ENCODE measurements around the gene NOL7. TPM values are rescaled to one million over a fixed set of nuclear protein-coding genes. Genes with fewer than 3 reads are reported as not detected.

Gene NOL7
- total RNA-seq, 1 experiment from 2014 or later: 95.4 TPM

DNA sequence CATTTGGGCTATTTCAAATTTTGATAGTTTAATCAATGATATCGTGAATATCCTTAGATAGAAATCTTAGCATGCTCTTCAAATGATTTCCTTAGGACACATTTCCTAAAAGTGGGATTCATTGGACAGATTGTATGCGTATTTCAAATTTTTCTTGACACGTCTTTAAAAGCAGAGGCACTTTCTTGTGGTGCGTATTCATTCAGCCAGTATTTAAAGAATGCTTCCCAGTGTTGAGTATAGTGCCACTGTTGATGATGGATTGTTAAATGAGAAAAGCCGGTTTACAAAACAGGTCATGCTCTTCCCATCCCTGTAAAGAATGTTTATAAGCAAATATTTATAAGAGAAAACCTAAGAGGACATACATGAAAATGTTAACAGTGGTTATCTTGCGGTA is 15.1 kb upstream of the NOL7 start:
- no TSS peak for BruUV-seq (replicated peaks)
- intact Hi-C loops (cut with micrococcal nuclease): no loop called here
- Histone ChIP-seq H3K36me3 (ENCODE audit: low read depth, low read length) (0 out of 2 replicates have a peak, but pooled peaks cover 4% of the 10 kb centered on the region), H4K20me1 (ENCODE audit: low read length) (no peaks in the 10 kb centered on the region), H3F3A (ENCODE audit: low read length, unreplicated experiment) (no peaks in the 10 kb centered on the region), H3K4me3 (ENCODE audit: low read length) (no peak overlapping the region), H2AFZ (ENCODE audit: low read length) (no peak overlapping the region), H3K27me3 (ENCODE audit: low read length) (no peaks in the 10 kb centered on the region), H3K27ac (ENCODE audit: low read length) (no peak overlapping the region), H3K4me2 (ENCODE audit: low read length) (no peak overlapping the region), H3K9me2 (replicated peaks; ENCODE audit: low read length) (no peaks in the 10 kb centered on the region), H3K9me3 (ENCODE audit: low read length) (no peaks in the 10 kb centered on the region), H3K79me2 (ENCODE audit: low read length) (no peaks in the 10 kb centered on the region), H3K9ac (ENCODE audit: low read length) (no peak overlapping the region), H3K4me1 (ENCODE audit: insufficient read depth, low read length) (no peaks in the 10 kb centered on the region)
- ChIA-PET CTCF (interaction anchor here (0.5 kb wide), 2 partner anchors 127 to 457 kb away, joined by 3 read pairs; no protein-coding TSS in a partner anchor), POLR2A (ENCODE audit: unreplicated experiment) (no interaction called here)
- no peak for DNase-seq
- TF ChIP-seq EZH2phosphoT487 (IDR thresholded peaks at IDR 0.05; ENCODE audit: borderline replicate concordance, low read length) (no peak), EZH2 (IDR thresholded peaks at IDR 0.05; ENCODE audit: low read length, unreplicated experiment) (no peak)
- TF ChIP-seq, protein P1, sequence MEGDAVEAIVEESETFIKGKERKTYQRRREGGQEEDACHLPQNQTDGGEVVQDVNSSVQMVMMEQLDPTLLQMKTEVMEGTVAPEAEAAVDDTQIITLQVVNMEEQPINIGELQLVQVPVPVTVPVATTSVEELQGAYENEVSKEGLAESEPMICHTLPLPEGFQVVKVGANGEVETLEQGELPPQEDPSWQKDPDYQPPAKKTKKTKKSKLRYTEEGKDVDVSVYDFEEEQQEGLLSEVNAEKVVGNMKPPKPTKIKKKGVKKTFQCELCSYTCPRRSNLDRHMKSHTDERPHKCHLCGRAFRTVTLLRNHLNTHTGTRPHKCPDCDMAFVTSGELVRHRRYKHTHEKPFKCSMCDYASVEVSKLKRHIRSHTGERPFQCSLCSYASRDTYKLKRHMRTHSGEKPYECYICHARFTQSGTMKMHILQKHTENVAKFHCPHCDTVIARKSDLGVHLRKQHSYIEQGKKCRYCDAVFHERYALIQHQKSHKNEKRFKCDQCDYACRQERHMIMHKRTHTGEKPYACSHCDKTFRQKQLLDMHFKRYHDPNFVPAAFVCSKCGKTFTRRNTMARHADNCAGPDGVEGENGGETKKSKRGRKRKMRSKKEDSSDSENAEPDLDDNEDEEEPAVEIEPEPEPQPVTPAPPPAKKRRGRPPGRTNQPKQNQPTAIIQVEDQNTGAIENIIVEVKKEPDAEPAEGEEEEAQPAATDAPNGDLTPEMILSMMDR (conservative IDR thresholded peaks at IDR 0.05; ENCODE audit: low read depth, low read length): no peak
- no peak for ATAC-seq

DNA sequence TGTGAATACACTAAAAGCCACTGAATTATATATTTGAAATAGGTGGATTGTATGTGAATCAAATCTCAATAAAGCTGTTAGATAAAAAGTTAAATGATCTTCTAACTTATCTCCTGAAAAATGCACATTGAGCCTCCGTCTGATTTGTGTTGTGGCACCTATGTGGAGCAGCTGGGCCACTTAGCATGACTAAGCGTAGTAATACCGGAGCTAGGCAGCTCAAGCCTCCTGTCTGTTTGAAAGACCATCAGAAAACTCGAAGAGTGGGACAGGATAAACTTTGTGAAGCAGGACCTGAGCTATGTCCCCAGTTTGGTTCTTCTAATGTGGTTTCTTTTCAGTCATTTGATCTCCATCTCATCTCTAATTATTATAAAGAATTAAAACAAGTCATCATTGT is 11.0 kb upstream of the NOL7 start:
- POLR2A ChIA-PET (ENCODE audit: unreplicated experiment): no interaction called here
- no peak for TF ChIP-seq EZH2phosphoT487 (IDR thresholded peaks at IDR 0.05; ENCODE audit: borderline replicate concordance, low read length)
- TF ChIP-seq, protein P1 (conservative IDR thresholded peaks at IDR 0.05; ENCODE audit: low read depth, low read length): no peak

DNA sequence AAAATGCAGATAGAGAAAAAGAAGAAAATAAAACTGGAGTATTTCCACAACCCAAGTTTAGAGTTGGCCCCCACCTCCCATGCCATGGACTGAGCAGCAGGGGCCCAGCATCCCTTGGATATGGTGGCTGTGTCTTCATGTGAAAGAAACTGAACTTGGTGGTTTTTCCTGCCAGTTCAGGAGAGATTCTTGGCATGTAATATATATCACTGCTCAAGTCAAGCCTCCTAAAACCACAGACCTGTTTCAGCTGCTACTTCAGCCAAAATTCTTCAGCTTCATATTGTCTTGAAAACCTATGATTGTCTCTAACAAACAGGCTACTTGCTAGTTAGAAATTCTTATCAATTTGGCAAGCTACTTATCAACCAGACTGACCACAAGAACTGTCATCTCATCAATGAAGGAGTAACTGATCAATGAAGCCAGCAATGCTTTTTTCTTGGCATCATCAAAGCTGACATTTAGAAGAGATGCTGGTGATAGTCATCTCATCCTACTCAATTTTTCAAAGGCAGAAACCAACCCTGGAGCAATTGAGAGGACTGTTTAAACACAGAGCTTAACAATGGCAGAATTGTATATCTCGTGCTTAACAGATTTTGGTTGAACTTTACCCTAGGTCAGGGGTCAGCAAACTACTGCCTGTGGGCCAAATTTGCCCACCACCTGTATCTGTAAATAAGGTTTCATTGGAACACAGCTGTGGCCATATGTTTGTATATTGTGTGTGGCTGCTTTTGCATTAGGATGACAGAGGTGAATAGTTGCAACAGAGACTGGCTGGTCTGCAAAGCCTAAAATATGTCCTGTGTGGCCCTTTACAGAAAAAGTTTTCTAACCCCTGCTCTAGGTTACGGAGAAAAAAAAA is 10.4 kb upstream of the NOL7 start:
- H3F3A ChIP-seq (ENCODE audit: low read length, unreplicated experiment): no peaks in the 10 kb centered on the region
- BruUV-seq (replicated peaks): no TSS peak
- CTCF ChIA-PET: interaction anchor here (1.2 kb wide), 1 partner anchor 30 kb away, joined by 3 read pairs; the partner anchor contains the start of gene SIRT5
- DNase-seq (no peak), ATAC-seq (no peak)
- no peak overlapping the region for H3K9ac ChIP-seq (ENCODE audit: low read length)
- no peaks in the 10 kb centered on the region for H3K9me2 ChIP-seq (replicated peaks; ENCODE audit: low read length)
- H3K4me1 ChIP-seq (ENCODE audit: insufficient read depth, low read length): no peaks in the 10 kb centered on the region
- H4K20me1 ChIP-seq (ENCODE audit: low read length): no peaks in the 10 kb centered on the region
- H3K79me2 ChIP-seq (ENCODE audit: low read length): no peaks in the 10 kb centered on the region
- no peak overlapping the region for H3K4me2 ChIP-seq (ENCODE audit: low read length)
- POLR2A ChIA-PET (ENCODE audit: unreplicated experiment): no interaction called here
- no peak overlapping the region for H2AFZ ChIP-seq (ENCODE audit: low read length)
- H3K9me3 ChIP-seq (ENCODE audit: low read length): no peaks in the 10 kb centered on the region
- TF ChIP-seq, protein P1 (conservative IDR thresholded peaks at IDR 0.05; ENCODE audit: low read depth, low read length): no peak
- TF ChIP-seq EZH2phosphoT487 (IDR thresholded peaks at IDR 0.05; ENCODE audit: borderline replicate concordance, low read length) (no peak), EZH2 (IDR thresholded peaks at IDR 0.05; ENCODE audit: low read length, unreplicated experiment) (no peak)
- no peak overlapping the region for H3K27ac ChIP-seq (ENCODE audit: low read length)
- H3K27me3 ChIP-seq (ENCODE audit: low read length): no peaks in the 10 kb centered on the region
- H3K36me3 ChIP-seq (ENCODE audit: low read depth, low read length): 0 out of 2 replicates have a peak, but pooled peaks cover 4% of the 10 kb centered on the region
- intact Hi-C loops (cut with micrococcal nuclease): no loop called here
- H3K4me3 ChIP-seq (ENCODE audit: low read length): no peak overlapping the region

More for the DNA sequence above, 11.0 kb upstream of the NOL7 start:
- Histone ChIP-seq H3K4me1 (ENCODE audit: insufficient read depth, low read length) (no peaks in the 10 kb centered on the region), H3K4me3 (ENCODE audit: low read length) (no peak overlapping the region), H3K9me3 (ENCODE audit: low read length) (no peaks in the 10 kb centered on the region), H3K27ac (ENCODE audit: low read length) (no peak overlapping the region), H4K20me1 (ENCODE audit: low read length) (no peaks in the 10 kb centered on the region), H3K27me3 (ENCODE audit: low read length) (no peaks in the 10 kb centered on the region), H3K4me2 (ENCODE audit: low read length) (no peak overlapping the region), H3F3A (ENCODE audit: low read length, unreplicated experiment) (no peaks in the 10 kb centered on the region), H3K36me3 (ENCODE audit: low read depth, low read length) (0 out of 2 replicates have a peak, but pooled peaks cover 4% of the 10 kb centered on the region), H3K9ac (ENCODE audit: low read length) (no peak overlapping the region), H3K9me2 (replicated peaks; ENCODE audit: low read length) (no peaks in the 10 kb centered on the region), H3K79me2 (ENCODE audit: low read length) (no peaks in the 10 kb centered on the region), H2AFZ (ENCODE audit: low read length) (no peak overlapping the region)
- intact Hi-C loops (cut with micrococcal nuclease): no loop called here
- DNase-seq (no peak), ATAC-seq (no peak)
- BruUV-seq (replicated peaks): no TSS peak
- CTCF ChIA-PET: interaction anchor here (1.2 kb wide), 1 partner anchor 29 kb away, joined by 3 read pairs; the partner anchor contains the start of gene SIRT5

Data from PC-3 (cell line).